ENCODE measurements around the gene A2ML1. TPM values are rescaled to one million over a fixed set of nuclear protein-coding genes. Genes with fewer than 3 reads are reported as not detected.

The A2ML1 gene
- total RNA-seq, 1 donor from 2014 or later = not detected

DNA sequence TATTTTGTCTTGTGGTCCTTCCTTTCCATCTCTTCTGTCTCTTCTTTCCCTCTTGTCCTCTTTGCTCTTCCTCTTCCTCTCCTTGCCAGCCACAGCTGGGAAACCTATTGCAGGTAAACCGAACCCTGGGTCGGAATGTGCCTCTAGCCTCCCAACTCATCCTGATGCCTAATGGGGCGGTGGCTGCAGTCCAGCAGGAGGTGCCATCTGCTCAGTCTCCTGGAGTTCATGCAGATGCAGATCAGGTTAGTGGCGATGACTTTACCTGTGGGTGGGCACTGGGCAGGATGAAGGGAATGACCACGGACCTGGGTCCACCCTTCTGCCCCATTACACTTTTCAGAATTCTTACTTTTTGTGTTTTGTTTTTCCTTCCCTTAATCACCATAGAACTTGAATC lies 100.1 kb downstream of the A2ML1 start:
- H3K27me3 Mint-ChIP-seq = no peaks in the 10 kb centered on the region
- no peak for DNase-seq
- CTCF ChIA-PET = no interaction called here

More for the DNA sequence above, 100.1 kb downstream of the A2ML1 start:
- H3K36me3 Mint-ChIP-seq (ENCODE audit: low read depth) = peaks cover 32% of the 10 kb centered on the region
- no peak overlapping the region for H3K4me3 Mint-ChIP-seq
- no peak overlapping the region for H3K27ac Mint-ChIP-seq
- intact Hi-C loops (cut with micrococcal nuclease) = no loop called here
- POLR2A ChIA-PET = interaction anchor here (0.6 kb wide), 1 partner anchor 228 kb away, joined by 4 read pairs; no protein-coding TSS in a partner anchor
- TF ChIP-seq, protein P1, sequence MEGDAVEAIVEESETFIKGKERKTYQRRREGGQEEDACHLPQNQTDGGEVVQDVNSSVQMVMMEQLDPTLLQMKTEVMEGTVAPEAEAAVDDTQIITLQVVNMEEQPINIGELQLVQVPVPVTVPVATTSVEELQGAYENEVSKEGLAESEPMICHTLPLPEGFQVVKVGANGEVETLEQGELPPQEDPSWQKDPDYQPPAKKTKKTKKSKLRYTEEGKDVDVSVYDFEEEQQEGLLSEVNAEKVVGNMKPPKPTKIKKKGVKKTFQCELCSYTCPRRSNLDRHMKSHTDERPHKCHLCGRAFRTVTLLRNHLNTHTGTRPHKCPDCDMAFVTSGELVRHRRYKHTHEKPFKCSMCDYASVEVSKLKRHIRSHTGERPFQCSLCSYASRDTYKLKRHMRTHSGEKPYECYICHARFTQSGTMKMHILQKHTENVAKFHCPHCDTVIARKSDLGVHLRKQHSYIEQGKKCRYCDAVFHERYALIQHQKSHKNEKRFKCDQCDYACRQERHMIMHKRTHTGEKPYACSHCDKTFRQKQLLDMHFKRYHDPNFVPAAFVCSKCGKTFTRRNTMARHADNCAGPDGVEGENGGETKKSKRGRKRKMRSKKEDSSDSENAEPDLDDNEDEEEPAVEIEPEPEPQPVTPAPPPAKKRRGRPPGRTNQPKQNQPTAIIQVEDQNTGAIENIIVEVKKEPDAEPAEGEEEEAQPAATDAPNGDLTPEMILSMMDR (IDR thresholded peaks at IDR 0.05) = no peak
- no peaks in the 10 kb centered on the region for H3K4me1 Mint-ChIP-seq
- no peaks in the 10 kb centered on the region for H3K9me3 Mint-ChIP-seq
- no peak for ATAC-seq (ENCODE audit: low read depth)

Other genes with a start within 250 kb of the A2ML1 start
- gene AICDA, start 209.8 kb upstream of the A2ML1 start, total RNA-seq = 3.6 and 7.7 TPM in 2 replicates
- 0.35 TPM in 1 of 2 replicates, not detected in the other for gene MFAP5, start 159.8 kb upstream of the A2ML1 start, total RNA-seq
- 31.0 and 31.9 TPM in 2 replicates for gene RIMKLB, start 124.6 kb upstream of the A2ML1 start, total RNA-seq
- gene PHC1, start 91.9 kb downstream of the A2ML1 start, total RNA-seq = 45.8 and 46.0 TPM in 2 replicates
- gene M6PR, start 127.0 kb downstream of the A2ML1 start, total RNA-seq = 202 and 229 TPM in 2 replicates
- 1.9 and 3.1 TPM in 2 replicates for gene KLRG1, start 166.9 kb downstream of the A2ML1 start, total RNA-seq

Measured in activated B cell treated with CpG ODN at 0.5 μM for 24 hours (primary cell).